Activated CD8-positive, alpha-beta memory T cell treated with anti-CD3 and anti-CD28 coated beads, Interleukin-2, amount 50 U/mL, for 4 hours (primary cell): ENCODE measurements around the gene KCNS1.

Experiments used
- DNase-seq: peaks from one replicate; pipeline ENCODE4 v3.0.0-alpha.2; 2020

The KCNS1 gene

GRCh38 chr20:45044601-45045000, 56.3 kb downstream of the KCNS1 start:
- DNase-seq: no peak

GRCh38 chr20:45044084-45044573, 56.8 kb downstream of the KCNS1 start:
- no peak for DNase-seq

- DNase-seq: no peak
These were observed 57.9 kb downstream of the KCNS1 start for GRCh38 chr20:45042978-45043377.
